NCI-H524 (cell line): Measurements from ENCODE around the gene U2SURP.
"Not testable (repeated sequence)": the region's sequence is repeated elsewhere in the genome, so short reads cannot be mapped to it uniquely, and the experiment has no call there.

ENCODE experiments used
- DNase-seq, 2 experiments: peaks; one replicate each; lab custom pipeline; 2025; lab: John Stamatoyannopoulos, UW

U2SURP gene

GRCh38 chr3:142976621-142977398 lies 24.6 kb upstream of the U2SURP start:
- DNase-seq = no peak

- no peak for DNase-seq
Measured at GRCh38 chr3:142977399-142977728, 24.0 kb upstream of the U2SURP start.

- peak in 1 of 2 experiments; percentile 45 for DNase-seq
Measured at GRCh38 chr3:142981108-142981507, 20.3 kb upstream of the U2SURP start.

DNA sequence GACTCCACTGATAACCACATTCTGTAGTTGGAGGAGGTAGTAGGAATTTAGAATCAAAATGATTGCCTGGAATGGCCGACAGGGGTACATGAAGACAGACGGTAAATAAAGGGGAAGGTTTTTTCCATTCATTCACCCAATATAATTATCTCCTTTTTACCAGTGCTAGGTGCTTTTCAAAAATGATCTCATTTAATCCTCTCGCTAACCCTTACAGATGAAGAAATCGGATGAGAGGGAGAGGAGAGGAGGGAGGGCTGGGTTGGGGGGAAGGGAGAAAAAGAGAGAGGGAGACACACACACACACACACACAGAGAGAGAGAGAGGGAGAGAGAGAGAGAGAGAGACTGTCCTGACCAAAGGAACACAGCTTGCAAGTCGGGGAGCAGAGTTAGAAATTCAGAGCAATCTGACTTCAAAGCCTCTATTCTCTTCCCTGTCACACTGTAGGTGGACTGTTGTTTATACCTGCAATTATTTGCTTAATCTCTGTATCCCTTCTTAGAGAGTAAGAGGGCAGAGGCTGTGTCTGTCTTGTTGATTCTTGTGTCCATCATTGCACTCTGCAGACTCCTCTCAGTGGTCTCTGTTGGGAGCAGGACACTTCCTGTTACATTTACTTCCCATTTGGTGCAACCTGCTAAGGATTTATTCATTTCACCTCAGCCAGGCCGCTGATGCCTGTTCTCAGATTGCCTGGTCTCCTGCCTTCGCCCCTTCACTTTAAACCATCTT lies 19.2 kb upstream of the U2SURP start:
- peak in 1 of 2 experiments; percentile 39 for DNase-seq

DNA sequence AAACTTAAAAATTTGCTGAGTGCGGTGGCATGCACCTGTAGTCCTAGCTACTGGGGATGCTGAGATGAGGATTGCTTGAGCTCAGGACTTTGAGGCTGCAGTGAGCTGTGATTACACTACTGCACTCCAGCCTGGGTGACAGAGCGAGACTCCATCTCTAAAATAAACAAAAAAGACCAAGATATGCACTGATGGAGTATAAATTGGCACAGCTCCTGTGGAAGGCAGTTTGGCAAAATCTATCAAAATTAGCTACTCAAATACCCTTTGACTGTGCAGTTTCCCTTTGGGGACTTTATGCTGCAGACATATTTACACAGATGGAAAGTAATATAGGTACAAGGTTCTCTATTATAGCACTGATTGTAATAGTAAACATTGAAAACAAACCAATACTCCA lies 18.1 kb upstream of the U2SURP start:
- DNase-seq = no peak

DNA sequence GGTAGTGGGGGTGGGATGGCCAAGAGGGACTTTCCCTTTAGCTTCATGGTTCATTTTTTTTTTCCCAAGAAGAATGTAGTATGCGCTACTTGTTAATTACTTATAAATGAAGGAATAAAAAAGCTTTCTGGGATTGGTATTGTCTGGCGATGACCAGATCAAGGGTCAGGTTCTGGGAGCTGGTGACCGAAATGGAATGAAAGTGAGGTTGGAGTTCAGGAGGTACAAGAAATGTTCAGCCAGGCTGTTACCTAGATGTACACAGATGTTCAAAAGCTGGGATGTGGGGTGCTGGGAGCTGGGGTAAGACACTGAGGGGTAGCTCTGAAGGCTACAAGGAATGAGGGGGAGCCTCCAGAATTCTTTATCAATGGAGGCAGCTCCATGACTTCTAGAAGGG lies 17.1 kb upstream of the U2SURP start:
- no peak for DNase-seq

DNA sequence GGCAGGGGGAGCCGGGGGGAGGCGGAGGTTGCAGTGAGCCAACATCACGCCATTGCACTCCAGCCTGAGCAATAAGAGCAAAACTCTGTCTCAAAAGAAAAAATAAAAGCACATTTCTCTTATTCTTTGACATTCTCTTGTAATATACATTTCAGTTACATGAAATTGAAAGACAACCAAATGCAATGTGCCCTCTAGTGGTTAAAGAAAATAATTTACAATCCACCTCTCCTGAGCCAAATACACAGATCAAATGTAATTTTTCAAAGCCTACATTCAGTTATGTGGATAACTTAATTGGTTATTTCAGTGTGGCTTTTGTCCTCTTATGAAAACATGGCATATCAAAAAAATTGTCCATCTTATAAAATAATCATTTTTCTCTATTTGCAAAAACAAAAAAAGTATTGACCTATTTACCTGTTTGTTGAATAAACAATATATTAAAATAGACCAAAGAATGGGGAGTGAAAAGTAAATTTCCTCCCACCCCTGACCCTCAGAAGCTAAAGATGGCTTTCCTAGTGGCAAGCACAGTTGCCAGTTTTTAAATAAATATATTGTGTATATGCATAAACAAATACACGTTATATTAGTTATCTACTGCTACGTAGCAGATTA lies 14.2 kb upstream of the U2SURP start:
- DNase-seq = peak; percentile 35 to 63

DNA sequence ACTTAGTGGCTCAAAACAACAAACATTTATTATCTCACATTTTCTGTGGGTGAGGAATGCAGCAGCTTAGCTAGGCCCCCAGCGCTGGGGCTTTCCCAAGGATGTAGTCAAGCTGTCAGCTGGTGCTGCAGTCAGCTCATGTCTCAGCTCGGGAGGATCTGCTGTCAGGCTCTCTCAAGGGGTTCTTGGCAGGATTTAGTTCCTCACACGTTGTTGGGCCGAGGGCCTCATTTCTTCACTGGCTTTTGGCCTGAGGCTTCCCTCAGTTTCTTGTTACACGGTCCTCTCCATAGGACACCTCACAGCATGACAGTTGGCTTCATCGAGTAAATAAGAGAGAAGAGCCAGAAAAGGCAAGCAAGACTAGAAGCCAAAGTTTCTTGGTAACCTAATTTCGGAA lies 13.7 kb upstream of the U2SURP start:
- peak; percentile 21 to 60 for DNase-seq

DNA sequence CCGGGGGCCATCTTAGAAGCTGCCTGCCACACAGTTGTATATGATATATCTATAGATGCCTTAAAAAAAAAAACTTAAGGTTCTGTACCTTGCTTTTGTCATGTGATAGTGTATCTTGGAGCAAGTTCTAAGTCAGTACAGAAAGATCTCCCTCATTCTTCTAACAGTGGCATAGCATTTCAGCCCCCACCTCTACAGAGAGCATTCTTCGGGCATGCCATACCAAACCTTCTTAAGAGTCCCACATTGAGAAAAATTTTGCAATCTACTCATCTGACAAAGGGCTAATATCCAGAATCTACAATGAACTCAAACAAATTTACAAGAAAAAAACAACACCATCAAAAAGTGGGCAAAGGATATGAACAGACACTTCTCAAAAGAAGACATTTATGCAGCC lies 13.1 kb upstream of the U2SURP start:
- not testable (repeated sequence) for DNase-seq

- DNase-seq = not testable (repeated sequence)
Measured at GRCh38 chr3:142988826-142989225, 12.5 kb upstream of the U2SURP start.

DNA sequence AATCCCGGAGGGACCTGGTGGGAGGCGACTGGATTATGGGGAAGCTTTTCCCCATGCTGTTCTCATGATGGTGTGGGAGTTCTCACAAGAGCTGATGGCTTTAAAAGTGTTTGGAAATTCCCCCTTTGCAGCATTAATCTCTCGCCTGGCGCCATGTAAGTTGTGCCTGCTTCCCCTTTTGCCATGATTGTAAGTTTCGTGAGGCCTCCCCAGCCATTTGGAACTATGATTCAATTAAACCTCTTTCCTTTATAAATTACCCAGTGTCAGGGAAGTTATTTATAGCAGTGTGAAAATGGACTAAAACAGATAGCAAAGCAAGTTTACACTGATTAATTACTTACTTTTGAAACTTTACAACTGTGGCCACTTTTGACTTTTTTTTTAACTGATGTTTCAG lies 10.6 kb upstream of the U2SURP start:
- DNase-seq = no peak

- DNase-seq = no peak
Measured at GRCh38 chr3:142992323-142992722, 9.0 kb upstream of the U2SURP start.

DNA sequence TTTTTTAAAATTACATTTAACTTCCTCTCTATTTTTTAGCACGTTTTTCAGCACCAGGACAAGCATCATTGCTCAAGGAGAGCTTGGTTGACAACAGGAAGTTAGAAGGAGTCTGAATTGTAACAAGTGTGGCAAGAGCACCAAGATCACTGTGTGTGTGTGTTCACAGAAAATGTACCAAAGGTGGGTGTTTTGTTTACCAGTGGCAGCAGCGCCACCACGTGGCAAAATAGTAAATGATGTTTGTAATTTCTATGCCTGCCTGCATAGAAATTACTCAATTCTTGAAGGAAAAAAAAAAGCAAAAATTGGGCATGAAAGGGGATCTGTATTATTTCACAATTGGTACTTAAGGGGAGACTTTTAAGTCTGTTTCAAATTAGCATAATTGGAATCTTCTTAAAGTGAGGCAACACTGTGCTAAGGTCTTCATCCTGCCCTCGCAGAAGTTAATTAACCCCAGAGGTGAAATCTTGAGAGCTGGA lies 7.4 kb upstream of the U2SURP start:
- peak; percentile 63 to 80 for DNase-seq

GRCh38 chr3:142997330-142997729 lies 4.0 kb upstream of the U2SURP start:
- peak in 1 of 2 experiments; percentile 25 for DNase-seq

GRCh38 chr3:142998439-142998838 lies 2.9 kb upstream of the U2SURP start:
- DNase-seq = no peak

GRCh38 chr3:142999881-143000280 lies 1.5 kb upstream of the U2SURP start:
- peak in 1 of 2 experiments; percentile 39 for DNase-seq

DNA sequence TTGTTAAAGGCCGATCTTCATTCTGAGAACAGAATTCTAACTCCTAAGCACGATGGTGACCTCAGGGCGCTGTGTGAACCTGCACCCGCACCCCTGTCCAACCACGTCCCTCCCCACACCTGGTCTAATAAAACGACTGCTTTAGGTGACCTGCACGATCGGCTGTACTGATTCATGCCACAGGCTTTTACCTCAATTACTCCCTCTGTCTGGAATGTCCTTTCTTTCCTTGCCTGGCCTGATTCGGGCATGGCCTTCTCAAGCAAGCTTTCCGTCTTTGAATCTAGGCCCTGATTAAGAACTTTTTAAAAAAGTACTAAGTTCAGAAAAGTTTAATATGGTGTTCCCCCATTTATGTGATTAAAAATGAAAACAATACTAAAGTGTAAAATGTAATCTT lies 842 bp upstream of the U2SURP start:
- peak in 1 of 2 experiments; percentile 16 for DNase-seq

DNA sequence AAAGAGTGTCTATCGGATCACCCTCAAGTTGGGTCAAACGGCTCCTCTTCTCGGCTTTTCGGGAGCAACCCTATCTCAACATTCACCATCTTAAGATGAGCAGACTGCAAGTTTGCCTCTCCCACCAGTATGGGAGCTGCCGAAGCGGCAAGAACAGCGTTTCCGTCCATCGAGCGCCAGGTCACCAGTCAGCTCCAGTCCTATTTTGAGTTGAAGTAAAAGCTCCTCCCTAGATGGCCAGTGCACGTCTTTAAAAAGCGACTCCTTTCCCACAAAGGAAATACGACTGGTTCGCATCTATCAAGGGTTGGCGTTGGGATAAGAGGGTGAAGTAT lies 369 bp upstream of the U2SURP start:
- no peak for DNase-seq

DNA sequence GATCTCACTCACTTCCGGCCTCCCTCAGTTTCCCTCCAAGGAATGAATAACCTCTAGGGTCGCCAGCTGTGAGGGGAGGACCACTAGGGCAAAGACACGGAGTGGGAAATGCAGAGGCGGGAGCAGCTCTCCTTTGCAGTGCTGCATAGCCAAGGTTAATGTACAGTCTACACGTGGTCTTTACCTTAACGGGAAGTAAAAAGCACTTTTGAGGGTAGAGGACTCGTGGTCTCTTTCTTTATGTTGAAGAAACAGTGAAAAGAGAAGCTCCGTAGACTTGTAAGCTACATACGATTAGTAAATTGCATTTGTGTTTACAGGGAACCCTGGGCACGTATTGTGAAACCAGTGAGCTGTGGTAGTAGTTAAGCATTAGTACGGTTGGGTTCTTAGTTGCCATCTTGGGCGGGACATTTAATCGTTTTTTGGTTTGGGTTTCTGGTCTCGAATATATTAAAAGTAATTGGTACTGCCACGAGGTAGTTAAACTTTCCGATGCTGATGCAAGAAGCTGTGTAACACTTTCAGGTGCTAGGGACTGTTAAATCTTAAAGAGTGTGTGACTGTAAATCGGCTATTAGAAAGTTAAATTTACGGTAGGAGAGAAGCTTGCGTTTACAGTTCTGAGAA lies 828 bp downstream of the U2SURP start:
- peak in 1 of 2 experiments; percentile 54 for DNase-seq

- DNase-seq = no peak
Measured at GRCh38 chr3:143002727-143003126, 1.4 kb downstream of the U2SURP start.

DNA sequence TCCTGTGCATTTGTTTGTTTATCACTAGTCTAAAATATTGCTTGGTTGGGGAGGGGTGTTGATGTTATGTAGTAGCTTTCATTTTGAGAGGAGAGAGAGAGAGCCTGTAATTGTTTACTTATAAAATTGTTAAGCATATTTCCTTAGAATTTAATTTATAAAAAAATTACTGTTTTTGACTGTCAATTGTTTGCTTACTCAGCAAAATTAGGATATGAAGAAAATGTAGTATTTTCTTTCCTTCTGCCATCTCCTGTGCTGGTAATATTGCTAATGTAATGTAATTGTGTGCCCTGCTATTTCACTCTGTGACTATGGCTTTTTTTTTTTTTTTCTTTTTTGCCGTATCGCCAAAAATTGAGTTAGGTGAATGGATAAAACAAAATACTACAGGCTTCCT lies 3.5 kb downstream of the U2SURP start:
- no peak for DNase-seq

DNA sequence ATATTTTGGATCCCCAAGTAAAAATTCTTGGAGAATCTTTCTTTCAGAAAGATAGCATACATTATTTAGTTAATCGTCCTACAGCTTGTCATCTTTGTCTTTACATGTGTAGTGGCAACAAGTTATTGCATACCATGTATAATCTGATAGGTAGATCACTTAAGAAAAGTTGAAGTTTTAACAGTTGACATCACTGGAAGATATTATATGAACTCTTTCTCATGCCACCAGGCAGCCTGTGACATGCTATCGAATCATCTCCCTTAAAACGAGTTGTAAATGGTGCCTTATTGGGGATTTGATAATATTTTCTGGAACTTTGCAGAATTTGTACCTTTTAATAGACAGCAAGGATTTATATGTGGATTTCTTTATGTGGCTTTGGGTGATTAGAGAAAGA lies 8.7 kb downstream of the U2SURP start:
- no peak for DNase-seq

DNA sequence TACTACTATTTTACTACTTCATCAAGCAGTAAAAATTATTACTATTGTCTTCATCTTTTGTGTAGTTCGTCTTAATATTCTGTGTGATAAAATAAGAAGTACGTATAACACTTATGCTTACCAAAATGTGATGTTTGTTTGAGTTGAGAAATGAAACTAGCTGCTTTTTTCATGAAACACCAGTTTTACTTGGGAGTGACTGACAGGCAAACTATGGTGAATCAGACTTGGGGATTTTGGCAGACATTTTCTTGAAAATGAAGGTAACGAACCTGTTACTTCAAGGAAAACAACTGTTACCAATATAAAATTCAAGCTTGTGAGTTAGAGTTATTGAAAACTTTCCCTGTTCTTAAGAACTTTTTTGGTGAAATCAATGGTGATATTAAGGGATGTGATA lies 10.3 kb downstream of the U2SURP start:
- no peak for DNase-seq
